Activated T-cell treated with anti-CD3 and anti-CD28 coated beads for 4 hours (primary cell): Measurements from ENCODE around the gene DLGAP4.

Experiments used
- DNase-seq: peaks from one replicate; pipeline ENCODE4 v3.0.0-alpha.2; 2020

Gene DLGAP4

DNA sequence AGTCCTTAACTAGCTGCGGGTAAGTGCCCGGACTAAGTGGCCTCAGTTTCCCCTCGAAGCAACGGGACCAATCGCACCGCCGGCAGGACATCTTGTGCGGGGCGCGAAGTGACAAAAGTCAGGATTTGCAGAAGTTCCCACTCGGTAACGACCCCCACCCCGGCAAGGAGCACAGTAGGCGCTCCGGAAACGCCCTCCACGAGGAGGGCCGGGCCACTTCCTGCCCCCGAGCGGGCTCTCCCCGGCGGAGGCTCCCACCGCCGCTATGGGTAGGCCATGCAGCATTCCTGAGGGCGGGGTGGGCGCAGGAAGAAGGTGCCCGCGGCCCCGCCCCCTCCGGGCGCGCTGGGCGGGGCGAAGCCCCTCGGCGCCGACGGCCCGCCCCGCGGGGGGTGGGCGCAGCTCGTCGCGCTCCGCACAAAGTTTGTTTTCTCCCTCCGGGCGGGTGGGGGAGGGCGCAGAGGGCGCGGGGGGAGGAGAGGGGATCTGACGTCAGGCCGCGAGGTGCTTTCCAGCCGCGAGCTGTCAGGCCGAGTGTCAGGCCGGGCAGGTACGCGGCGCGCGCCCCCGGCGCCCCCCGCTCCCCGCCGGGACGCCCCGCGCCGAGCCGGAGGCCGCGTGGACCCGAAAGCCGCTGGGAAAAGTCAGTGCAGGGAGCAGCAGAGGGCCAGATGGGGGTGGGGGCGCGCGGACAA lies 267.1 kb downstream of the DLGAP4 start, which contains the start of gene TGIF2:
Gene TGIF2 (plus strand): TSS at position 495 of the 695 bp plus-strand sequence. CDS start 5,178 bp downstream, outside the sequence.
- DNase-seq = peak; percentile 86

DNA sequence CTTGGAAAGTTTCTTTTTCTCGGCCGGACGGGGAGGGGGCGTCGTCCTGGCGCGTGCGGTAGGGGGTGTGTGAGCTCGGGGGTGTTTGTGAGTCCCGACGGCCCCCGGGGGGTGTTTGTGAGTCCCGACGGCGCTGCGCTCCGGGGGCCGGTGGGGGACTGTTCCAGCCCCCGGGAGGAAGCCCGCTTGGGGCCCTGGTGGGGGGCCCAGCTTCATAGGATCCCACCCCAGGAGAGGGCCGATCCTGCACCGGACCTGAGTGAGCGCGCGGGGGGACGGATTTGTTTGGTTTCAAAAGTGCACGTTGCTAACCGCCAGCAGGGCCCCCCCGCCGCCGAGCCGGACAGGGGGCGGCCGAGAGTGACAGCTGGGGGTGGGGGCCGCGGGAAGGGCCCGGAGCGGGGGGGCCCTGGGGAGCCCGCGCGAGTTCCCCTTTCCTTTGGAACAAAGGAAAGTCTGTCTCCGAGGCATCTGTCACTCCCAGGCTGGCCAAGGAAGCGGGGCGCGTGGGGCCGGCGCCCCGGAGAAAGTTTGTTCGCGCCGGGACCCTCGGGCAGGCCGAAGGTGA lies 267.7 kb downstream of the DLGAP4 start:
- DNase-seq = no peak

DNA sequence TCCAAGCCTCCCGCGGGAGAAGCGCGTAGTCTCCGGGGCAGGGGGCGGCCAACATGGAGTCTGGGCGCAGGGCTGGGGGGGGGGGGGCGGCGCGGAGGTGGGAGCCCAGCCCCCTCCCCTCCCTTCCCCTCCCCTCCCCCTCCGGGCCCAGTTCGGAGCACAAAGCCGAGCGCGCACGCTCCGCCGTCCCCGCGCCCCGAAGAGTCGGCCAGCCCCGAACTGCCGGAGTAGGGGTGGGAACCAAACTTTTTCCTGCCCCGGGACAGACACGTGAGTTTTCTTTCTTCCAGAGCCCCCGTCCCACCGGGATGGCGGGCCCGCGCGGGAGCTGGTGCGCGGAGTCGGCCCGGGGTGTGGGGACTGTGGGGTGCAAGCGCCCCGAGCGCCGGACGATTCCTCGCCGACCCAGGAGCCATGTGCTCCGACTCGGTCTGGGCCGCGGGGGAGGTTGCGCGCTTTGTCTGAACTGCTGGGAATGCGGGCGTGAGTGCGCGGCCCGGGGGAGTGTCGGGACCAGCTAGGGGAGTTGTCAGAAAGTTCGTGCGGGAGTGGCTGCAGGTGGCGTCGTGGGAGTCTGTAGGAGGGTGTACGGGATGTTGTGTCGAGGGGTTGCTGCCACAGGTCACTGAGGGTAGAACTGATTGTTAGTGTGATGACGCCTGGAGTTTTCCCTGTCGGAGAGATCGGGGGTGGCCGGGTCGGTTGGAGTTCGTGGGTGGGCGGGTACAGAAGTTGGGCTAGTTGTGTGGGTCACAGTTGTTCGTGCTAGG lies 268.4 kb downstream of the DLGAP4 start:
- peak; percentile 56 for DNase-seq

DNA sequence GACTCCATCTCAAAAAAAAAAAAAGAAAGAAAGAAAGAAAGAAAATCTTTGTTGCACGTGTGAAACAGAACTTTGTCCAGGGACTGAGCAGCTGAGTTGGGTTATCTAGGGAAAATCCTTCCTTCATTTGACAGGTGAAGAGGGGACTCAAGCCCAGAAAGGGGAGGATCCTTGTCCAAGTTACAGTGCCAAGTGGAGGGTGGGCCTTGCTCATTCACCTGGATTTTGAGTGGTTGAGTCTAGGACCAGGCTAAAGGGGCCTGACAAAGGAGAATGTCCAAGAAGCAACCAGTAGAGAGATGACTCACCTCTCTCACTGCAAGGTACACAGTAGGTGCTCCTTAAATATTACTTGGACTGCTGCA lies 269.9 kb downstream of the DLGAP4 start:
- DNase-seq = no peak
